NCI-H146 (cell line): ENCODE measurements around the gene BCAR1.

ENCODE experiments used
- DNase-seq: peaks from one replicate; lab custom pipeline; 2025; lab: John Stamatoyannopoulos, UW

The BCAR1 gene

GRCh38 chr16:75238853-75239541 is 12.4 kb downstream of the BCAR1 start:
- no peak for DNase-seq

DNA sequence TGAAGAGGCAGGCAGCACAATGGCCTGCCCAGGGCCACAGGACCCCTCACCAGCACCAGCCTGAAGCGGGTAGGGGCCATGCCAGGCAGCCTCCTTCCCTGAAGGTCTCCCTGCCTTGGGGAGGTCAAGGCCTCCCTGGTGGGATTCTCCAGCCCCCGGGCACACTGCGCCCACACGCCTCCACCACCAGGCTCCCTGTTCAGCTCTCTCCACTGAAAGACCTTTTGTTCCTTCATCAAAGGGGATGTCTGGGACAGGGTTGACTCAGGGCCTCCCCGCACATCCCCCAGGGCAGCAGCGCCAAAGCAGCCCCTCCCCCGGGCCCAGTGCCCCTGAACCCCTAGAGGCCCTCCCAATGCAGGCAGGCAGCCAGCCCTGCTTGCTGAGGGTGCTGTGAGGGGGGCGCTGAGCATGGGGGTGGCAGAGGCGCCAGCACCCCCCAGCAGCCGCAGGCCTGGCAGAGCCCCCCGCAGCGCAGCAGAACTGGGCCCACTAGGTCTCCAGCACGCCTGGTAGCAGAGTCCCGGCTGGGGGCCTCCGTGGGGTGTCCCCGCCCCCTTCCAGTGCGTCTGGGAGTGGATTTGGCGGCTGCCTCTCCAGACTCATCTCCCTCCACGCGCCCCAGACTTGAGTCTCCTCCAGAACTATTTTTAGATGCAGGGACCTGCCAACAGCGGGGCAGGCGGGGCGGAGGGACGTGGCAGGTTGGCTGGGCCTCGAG is 13.1 kb downstream of the BCAR1 start:
- DNase-seq = no peak

DNA sequence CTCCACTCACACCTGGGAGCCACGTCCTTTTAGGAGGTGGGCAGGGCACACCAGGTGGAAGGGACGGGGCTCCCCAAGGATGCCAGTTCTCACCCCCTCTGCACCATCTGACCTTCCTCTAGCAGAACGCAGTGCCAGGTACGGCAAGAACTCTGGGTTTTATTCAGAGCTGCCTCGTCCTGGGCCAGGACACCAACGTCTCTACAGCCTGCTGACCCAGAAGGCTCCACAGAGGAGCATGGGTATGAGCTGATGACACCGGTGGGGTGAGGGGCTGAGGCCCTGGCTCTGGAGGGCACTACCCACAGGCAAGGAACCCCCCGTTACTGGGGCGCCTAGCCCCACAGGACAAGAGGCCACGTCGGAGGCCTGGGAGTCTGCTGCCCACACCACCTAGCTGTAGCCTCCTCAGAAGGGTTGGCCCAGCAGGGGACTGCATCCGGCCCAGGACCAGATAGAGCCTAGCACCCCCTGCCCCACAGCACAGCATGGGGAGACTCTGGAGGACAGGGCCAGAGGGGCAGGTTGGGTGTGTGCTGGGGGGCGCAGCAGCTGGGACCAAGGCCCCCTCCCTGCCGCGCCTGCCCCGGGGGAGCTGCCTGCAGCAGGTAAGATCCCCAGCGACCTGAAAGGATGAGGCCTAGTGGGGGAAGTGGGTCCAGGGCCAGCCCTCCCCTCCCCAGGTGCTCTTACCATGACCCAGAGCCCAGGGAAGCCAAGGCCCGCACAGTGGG is 13.9 kb downstream of the BCAR1 start:
- no peak for DNase-seq

- no peak for DNase-seq
Observed at GRCh38 chr16:75236736-75237397, 14.6 kb downstream of the BCAR1 start.

- DNase-seq = no peak
Observed at GRCh38 chr16:75236232-75236631, 15.2 kb downstream of the BCAR1 start.

DNA sequence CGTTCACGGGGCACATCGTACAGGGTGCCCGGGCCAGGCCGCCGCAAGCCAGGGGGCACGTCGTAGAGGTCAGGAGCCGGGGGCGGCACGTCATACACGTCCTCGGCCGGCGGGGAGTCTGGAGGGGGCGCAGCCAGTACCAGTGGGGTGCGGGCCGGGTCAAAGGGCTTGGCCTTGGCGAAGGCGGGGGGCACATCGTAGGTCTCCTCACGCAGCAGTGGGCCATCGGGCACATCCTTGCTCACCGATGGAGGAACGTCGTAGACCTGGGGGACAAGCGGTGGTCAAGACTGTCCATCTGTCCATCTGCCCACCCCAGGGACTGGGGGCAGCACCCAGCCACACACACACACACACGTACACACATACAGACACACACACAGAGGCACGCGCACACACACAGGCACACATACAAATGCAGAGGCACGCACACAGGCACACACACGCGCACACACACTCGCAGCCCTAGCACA is 15.7 kb downstream of the BCAR1 start:
- DNase-seq = no peak

- no peak for DNase-seq
Observed at GRCh38 chr16:75234856-75235696, 16.3 kb downstream of the BCAR1 start.

DNA sequence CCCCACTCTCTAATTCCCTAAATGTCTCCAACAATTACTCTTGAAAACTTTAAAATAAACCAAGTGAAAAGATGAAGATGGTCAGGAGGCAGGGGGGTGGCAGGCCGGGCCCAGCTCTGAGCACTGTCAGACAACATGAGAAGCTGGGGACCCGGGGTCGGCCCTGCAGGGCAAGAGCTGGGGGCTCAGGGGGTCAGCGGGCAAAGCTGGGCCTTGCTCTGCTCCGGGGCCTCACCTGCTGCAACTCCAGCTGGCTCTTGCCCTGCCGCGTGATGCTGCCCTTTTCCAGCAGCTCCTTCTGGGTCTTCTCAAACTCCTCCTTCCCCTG is 17.8 kb downstream of the BCAR1 start:
- no peak for DNase-seq

DNA sequence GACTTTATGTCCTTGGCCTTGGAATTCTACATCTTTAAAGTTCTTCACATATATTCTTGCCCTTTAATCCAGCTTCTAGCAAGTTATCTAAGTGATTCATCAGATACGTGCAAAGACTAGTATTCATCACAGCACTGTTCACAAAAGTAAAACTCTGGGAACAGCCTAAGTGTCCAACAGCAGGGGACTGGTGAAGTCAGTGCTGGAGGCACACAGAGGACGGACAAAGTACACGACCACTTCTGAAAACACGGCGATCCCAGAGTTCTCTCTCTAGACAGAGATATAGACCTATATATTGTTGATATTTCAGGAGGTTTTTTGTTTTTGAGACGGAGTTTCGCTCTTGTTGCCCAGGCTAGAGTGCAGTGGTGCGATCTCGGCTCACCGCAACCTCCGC is 19.9 kb downstream of the BCAR1 start:
- DNase-seq = no peak

GRCh38 chr16:75230471-75231110 is 20.8 kb downstream of the BCAR1 start:
- no peak for DNase-seq

DNA sequence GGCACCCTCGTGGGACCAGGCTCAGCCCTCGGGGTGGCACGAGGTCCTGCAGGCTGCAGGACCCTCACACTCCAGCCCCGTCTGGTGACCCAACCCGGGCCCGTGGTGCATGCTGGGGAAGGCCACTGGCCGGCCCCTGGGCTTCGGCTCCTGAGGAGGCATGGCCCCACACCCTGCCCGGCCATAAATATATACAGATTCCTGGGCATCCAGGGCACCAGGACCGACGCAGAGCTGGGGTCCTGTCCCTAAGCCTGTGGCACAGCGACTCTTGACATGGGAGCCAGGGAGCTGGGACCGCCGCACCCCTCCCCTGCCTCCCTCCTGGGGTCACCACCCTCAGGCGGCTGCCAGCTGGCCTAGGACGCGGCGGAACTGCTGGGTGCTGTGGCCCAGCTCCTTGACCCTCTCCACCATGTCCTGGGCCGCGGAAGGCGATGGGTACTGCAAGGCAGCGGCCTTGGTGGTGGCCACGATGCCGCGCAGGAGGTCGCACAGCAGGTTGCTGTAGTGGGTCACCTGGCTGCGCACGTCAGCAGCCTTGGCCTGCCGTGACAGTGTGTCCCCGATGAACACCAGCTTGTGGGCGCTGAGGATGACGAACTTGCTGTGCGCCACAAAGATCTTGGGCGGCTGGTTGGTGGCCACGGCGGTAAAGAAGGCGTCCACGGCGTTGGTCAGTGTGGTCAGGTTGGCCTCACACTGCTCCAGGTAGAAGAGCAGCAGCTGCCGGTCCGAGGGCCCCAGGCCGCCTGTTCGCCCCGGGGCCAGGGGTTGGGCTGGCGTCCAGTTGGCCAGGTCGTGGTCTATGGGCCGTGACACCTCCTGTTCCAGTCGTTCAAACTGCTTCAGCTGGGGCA is 22.0 kb downstream of the BCAR1 start:
- no peak for DNase-seq

DNA sequence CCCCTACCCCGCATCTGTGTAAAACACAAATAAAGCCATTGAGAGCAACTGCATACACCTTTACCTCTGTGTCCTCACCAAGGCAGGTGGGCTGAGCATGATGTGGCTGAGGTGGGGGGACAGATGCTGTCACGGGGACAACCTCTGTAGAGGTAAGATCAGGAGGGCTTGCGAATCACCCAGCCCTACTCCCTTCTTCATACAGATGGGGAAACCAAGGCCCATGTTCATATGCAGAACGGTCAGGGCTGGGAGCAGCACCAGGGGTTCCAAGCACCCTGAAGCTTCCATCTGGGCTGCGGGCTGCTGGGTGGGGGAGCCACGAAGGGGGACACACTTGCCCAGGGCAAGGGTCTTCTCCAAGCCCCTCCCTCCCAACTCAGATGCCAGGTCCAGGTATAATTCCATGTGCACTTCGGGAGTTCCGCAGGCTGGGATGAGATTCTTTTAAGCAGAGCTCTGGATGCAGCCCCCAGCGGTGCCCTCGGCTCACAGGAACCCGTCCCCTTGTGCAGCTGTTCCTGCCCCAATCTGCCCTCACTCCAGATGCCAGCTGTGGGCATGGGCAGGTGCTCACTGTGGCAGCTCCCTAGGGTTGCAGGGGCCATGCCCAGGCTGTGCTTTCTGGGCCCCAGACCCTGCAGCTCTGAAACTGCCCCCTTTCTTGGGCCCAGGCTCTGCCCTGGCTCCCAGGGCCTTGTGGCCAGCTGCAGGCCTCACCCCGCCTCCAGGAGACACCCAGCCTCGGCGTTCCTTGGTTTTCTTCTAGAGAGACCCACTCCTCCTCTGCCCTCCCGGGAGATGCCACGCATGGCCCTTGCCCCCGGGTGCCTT is 23.1 kb downstream of the BCAR1 start:
- no peak for DNase-seq

DNA sequence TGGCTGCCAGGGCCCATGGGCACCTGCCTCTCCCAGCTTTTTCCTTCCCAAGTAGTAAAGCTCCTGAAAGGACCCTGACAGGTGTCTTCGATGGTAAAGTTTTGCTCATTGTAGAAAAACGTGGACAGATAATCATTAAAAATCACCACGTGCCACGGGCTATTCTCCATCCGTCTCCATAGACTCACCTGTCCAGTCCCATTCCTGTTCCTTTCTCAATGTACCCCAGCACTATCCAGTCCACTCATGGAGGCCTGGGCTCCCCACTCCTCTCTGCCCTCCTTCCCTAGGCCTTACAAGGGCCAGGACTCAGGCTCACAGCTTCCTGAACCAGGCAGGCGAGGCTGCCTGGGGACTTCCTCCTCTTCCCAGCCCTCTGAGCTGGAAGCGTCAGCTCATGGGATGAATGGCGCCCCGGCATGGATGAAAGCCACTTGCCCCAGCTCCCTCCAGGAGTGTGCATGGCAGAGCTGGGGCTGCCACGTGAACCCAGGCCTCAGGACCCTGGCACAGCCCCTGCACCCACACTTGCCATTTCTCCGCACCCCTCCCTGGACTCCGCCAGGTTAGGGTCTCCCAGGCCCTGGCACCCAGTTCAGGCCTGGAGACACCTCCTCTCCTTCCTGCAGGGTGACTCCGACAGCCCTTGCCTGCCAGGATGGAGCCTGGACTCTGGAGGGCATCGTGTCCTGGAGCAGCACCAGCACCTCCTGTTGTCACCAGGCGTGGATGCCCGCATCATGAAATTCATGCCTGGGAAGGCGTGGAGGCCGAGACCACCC is 23.9 kb downstream of the BCAR1 start:
- no peak for DNase-seq

DNA sequence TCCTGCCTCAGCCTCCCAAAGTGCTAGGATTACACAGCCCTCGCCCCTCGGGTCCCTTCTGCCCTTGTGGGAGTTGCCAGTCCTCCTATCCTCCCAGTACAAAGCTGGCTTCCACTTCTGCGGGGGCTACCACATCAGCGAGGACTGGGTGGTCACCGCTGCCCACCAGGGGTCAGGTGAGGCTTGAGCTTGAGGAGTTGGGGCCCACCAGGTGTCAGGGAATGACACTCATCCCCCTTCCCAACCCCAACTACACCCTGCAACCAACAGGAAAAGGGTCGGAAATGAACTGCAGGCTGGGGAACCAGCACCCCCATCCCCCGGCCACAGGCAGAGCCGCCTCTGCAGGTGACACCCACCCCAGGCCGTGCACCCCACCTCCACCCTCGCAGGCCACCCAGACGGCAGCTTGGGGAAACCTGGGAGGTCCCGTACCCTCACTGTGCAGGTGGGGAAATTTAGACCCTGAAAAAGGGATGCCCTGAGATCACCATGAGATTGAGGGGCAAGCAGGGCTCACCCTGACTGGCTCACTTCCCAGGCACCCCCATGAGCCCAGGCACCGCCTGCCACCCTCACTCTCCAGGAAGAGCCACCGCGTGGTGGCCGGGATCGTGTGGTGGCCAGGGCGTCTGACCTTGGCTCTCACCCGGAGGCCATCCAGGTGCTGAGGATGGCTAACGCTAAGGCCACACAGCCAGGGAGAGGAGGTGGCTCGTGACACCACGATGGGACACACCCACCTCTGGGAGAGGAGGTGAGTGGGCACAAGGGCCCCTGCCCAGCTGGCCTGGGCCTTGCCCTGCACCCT is 24.7 kb downstream of the BCAR1 start:
- DNase-seq = no peak

DNA sequence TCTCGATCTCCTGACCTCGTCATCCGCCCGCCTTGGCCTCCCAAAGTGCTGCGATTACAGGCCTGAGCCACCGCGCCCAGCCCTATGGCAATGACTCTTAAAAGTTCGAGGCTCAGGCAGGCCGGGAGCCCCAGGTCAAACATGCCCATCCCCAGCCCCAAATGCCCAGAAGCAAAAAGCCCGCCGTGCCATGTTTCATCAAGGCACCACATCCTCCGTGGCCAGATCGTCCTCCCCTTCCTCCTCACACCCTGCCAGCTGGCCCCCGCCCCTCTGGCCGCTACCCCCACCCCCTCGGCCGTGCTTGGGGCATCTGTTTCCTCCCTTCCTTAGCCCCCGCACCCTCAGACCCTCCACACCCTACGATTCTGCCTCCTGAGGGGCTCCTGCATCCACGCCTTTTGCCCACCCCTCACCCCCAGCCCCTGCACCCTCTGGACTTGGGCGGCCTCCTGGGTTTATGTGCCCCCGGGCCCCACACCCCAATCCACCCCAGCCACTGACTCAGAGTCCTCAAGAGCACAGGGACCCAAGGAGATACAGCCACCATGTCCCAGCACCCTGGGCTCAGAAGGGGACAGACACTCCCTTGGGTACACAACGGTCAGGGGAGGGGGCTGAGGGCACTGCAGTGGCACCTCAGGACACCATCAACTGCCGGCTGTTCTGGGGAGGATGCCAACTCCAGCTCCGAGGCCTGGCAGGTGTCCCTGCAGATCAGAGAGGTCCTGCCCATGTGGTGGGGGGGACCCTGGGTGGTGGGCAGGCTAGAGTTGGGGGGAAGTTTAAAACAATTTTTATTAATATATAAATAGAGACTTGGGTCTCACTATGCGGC is 25.5 kb downstream of the BCAR1 start:
- DNase-seq = no peak

DNA sequence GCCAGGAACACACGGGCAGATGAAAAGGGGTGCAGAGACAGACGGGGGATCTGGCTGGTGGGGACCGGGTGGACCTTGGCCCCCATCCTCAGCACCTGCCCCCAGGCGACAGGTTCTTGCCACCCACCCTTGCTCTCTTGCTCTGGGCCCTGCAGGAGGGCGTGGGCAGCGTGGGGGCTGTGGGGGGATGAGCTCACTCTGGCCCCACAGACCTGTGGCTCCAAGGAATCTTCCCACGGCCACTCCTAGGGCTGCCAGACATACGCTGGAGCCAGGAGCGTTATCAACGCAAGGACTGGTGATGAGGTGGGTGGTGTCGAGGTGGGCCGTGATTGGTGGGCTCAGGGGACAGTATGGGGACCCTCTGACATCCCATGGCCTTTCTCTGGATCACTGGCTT is 26.3 kb downstream of the BCAR1 start:
- no peak for DNase-seq
